GM18507 (cell line): ENCODE measurements around the gene WRAP73.

Experiments
- DNase-seq: peaks from one replicate; pipeline ENCODE4 v3.0.0; 2011; ENCODE audit warnings: low read depth; ENCODE audit not compliant: insufficient read length; ENCODE audit errors: extremely low spot score
- FAIRE-seq: peaks from 2 replicates; lab custom pipeline; 2011; peaks lifted over from hg19 to GRCh38; lab: Jason Lieb, UNC

The WRAP73 gene

GRCh38 chr1:3618881-3619671, 30.8 kb downstream of the WRAP73 start:
- FAIRE-seq: peak; percentile 82
- peak; percentile 62 for DNase-seq

DNA sequence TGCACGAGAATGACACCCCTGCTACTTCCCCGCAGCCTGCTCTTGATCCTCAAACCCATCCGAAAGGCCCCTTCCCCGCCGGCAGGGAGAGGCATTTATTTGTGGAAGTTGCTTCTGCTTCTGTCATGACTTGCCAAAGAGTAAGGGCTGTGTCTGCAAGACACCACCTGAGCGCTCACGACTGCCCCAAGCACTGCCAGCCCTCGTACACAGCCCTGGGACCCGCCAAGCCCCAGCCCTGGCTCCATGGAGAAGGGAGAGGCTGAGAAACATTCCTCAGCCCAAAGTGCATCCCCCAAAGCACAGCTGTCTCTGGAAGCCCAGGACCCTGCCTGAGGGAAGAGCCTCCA, 31.4 kb downstream of the WRAP73 start:
- no peak for FAIRE-seq
- no peak for DNase-seq

DNA sequence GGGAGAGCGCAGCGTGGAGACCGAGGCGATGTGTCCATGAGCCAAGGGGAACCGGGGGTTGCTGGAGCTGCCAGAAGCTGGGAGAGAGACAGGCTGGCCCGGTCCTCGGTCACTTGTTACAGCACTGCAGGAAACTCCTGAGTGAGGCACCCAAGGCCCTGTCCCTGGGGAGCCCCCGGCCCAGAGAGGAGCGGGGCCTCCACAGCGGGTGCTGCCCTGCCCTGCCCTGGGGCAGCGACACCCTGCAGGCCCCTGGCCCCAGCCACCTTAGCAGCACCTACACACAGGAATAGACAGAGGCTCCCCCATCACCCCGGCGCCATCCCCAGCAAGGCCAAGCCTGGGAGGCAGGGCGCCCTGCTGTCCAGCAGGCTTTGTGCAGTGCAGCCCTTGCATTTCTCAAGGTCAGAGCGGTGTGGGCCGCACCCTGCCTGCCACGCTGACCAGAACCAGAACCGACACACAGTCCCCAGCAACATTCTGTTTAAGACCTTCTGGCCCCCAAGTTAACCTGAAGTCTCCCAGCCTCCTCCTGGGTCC, 32.0 kb downstream of the WRAP73 start:
- DNase-seq: no peak
- FAIRE-seq: no peak

DNA sequence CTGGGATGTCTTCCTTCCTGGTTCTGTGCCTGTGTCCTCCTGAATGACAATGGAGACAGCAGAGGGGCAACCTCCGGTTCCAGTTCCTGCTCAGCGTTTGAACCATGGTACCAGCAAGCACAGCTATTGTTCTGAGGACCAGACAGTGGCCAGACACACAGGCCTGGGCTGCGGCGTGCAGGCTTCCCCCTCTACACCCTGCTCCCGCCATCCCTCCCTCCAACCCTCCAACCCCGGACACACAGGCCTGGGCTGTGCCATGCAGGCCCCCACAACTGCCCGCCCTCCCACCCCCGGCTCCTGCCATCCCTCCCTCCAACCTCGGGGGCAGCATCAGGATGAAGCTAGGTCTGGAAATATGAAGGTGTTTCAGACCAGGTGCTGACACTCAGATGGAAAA, 33.0 kb downstream of the WRAP73 start:
- DNase-seq: no peak
- no peak for FAIRE-seq

GRCh38 chr1:3614755-3615742, 34.9 kb downstream of the WRAP73 start:
- no peak for FAIRE-seq

DNA sequence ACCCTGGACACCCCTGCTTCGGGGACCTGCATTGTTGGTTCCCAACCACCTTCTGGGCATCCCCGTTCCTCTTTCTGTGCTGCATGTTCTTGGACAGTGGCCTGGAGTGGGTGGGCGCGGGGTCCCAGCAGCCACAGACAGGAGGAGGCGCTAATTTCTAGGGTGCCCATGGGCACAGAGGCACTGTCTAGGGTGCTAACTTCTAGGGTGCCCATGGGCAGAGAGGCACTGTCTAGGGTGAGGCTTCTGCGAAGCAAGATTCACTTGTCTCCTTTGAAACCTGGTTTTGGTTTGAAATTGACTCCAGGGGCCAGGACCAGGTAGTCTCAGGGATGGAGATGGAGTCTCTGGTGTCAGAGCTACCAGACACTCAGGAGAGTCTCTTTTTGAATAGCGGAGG, 37.8 kb downstream of the WRAP73 start:
- FAIRE-seq (no peak), DNase-seq (no peak)

More at GRCh38 chr1:3614755-3615742, 34.9 kb downstream of the WRAP73 start:
- no peak for DNase-seq

DNA sequence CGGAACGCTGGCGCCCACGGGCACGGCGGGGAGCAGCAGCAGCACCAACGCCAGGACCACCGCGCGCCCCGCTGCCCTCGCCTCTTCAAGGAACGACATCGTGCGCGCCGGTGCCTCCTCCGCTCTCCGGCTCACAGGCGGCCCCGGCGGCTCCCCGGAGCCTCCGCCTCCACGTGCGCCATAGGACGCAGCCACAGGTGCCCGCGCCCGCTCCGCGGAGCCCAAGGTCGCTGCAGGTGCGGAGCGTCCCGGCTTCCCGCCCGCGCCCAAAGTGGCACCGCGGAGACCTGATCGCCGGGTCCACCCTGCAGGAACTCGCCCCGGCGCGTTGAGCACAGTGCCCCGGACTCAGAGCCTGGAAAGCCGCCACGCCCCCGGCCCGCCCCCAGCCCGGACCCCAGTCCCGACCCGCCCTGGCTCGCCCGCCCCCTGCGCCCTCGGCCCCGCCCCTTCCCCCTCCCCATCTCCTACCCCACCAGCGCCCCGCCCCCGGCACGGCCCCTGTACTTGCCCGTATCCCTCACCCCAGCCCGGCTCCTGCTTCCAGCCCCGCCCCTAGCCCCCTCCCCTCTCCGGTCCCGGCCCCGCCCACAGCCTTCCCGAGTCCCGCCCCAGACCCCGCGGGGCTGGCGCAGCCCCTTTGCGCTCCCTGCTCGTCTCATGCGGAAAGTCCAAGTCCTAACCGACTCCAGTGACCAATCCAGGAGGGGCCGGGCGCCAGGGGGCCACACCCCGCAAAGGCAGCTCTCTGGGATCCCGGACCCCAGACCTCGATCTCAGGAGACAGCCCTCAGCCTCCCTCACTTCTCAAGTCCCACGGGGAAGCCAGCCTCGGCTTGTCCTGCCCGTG, 38.5 kb downstream of the WRAP73 start, which contains the start of gene MEGF6:
MEGF6 (minus strand) TSS at position 339 of the 850 bp plus-strand sequence; CDS start at position 99, 240 bp downstream.
- DNase-seq: no peak
- FAIRE-seq: no peak

- FAIRE-seq: no peak
- no peak for DNase-seq
These were observed 39.3 kb downstream of the WRAP73 start for GRCh38 chr1:3610527-3611169.

- DNase-seq (no peak), FAIRE-seq (no peak)
These were observed 40.0 kb downstream of the WRAP73 start for GRCh38 chr1:3609769-3610526.

DNA sequence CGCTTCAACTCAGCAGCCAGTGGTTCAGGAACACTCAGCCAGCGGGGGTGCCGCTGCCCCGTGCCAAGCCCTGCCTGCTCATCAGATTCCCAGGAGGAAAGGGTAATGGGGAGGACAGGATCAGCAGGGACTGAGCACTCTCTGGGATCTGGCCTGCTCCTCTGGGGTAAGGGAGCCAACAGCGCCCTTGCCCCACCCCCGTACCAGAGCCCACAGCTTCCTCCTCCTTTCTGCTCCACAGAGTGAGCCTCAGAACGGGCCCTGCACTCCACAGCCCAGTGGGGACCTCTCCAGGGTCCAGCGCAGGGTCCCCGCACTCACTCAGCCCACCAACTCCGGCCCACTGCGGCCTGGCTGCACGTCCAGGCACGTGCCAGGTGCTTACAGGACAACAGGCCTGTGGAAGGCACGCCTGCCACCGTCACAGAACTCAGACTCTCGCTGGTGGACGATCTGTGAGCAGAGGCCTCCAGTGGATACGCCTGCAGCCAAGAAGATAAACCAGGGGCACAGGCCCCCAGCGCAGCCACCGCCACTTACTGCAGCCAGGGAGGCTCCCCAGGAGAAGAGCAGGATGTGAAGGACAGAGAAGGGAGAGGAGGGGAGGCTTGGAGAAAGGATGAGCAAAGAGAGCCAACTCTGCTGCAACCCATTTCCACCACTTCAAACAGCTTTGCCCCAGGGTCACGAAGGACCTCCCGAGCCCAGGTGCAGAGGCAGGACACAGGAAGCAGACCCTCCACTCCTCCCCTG, 40.7 kb downstream of the WRAP73 start:
- no peak for DNase-seq
- FAIRE-seq: no peak

GRCh38 chr1:3608154-3608553, 41.7 kb downstream of the WRAP73 start:
- FAIRE-seq: no peak
- no peak for DNase-seq

DNA sequence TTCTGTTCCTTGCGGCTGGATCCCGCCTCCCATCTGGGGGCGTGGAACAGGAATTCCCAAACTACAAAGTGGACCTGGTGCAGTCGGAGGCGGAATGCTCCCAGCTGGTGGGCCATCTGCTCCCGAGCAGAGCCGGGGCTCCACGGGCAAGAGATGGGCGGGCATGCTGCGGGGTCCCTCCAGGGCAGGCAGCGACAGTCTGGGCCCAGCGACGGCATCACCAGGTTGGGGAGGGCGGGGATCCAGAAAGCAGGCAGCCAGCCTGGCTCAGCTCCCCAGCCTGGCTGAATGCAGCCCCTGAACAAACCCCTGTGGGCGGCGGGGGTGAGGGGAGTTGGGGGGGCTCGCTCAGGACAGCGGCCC, 42.2 kb downstream of the WRAP73 start:
- FAIRE-seq (no peak), DNase-seq (no peak)

- DNase-seq (no peak), FAIRE-seq (no peak)
These were observed 42.9 kb downstream of the WRAP73 start for GRCh38 chr1:3606779-3607702.

- DNase-seq (no peak), FAIRE-seq (no peak)
These were observed 44.7 kb downstream of the WRAP73 start for GRCh38 chr1:3604997-3605823.

GRCh38 chr1:3604468-3604974, 45.4 kb downstream of the WRAP73 start:
- FAIRE-seq (no peak), DNase-seq (no peak)
